GM21576 (cell line): ENCODE results near the gene KCNMA1.
"Not testable (repeated sequence)": the region's sequence is repeated elsewhere in the genome, so short reads cannot be mapped to it uniquely, and the experiment has no call there.

Source experiments
- ATAC-seq: cut with Tn5 transposase; IDR thresholded peaks from one replicate; pipeline ENCODE4 v1.9.1; 2021; ENCODE audit warnings: mild to moderate bottlenecking, moderate library complexity; ENCODE audit not compliant: unreplicated experiment

Gene KCNMA1

GRCh38 chr10:77588886-77589285 lies 48.7 kb downstream of the KCNMA1 start:
- no peak for ATAC-seq

- no peak for ATAC-seq
Observed at GRCh38 chr10:77587416-77587790, 50.2 kb downstream of the KCNMA1 start.

- ATAC-seq = no peak
Observed at GRCh38 chr10:77586719-77587415, 50.7 kb downstream of the KCNMA1 start.

GRCh38 chr10:77584938-77585337 lies 52.7 kb downstream of the KCNMA1 start:
- no peak for ATAC-seq

- ATAC-seq = no peak
Observed at GRCh38 chr10:77583527-77583926, 54.1 kb downstream of the KCNMA1 start.

GRCh38 chr10:77582710-77583115 lies 54.9 kb downstream of the KCNMA1 start:
- no peak for ATAC-seq

GRCh38 chr10:77581738-77582137 lies 55.9 kb downstream of the KCNMA1 start:
- ATAC-seq = no peak

- ATAC-seq = no peak
Observed at GRCh38 chr10:77580482-77580881, 57.1 kb downstream of the KCNMA1 start.

GRCh38 chr10:77578583-77579227 lies 58.9 kb downstream of the KCNMA1 start:
- no peak for ATAC-seq

- no peak for ATAC-seq
Observed at GRCh38 chr10:77577666-77578229, 59.9 kb downstream of the KCNMA1 start.

- ATAC-seq = no peak
Observed at GRCh38 chr10:77576444-77577032, 61.1 kb downstream of the KCNMA1 start.

- no peak for ATAC-seq
Observed at GRCh38 chr10:77576007-77576367, 61.6 kb downstream of the KCNMA1 start.

- no peak for ATAC-seq
Observed at GRCh38 chr10:77575271-77576006, 62.2 kb downstream of the KCNMA1 start.

GRCh38 chr10:77574438-77574837 lies 63.2 kb downstream of the KCNMA1 start:
- ATAC-seq = no peak

- not testable (repeated sequence) for ATAC-seq
Observed at GRCh38 chr10:77572520-77572919, 65.1 kb downstream of the KCNMA1 start.

- ATAC-seq = no peak
Observed at GRCh38 chr10:77571490-77571889, 66.1 kb downstream of the KCNMA1 start.

- ATAC-seq = no peak
Observed at GRCh38 chr10:77566914-77567566, 70.6 kb downstream of the KCNMA1 start.

- no peak for ATAC-seq
Observed at GRCh38 chr10:77566236-77566635, 71.4 kb downstream of the KCNMA1 start.

- no peak for ATAC-seq
Observed at GRCh38 chr10:77565590-77566023, 72.0 kb downstream of the KCNMA1 start.

GRCh38 chr10:77564731-77565589 lies 72.6 kb downstream of the KCNMA1 start:
- no peak for ATAC-seq
